Transverse colon (tissue), 4 donors: Measurements from ENCODE around the gene PLCB1.

Experiments used
- CTCF ChIP-seq, 5 experiments: fragments of 200-600 bp in 3 of 5; fragments of 450-650 bp in 2 of 5; sonication (generic) in 3 of 5; IDR thresholded peaks; 1 replicate in 2 of 5; 2 replicates in 3 of 5; pipeline ENCODE4 v1.5.1; 2016 to 2017; ENCODE audit warnings: antibody characterized with exemption in 5 of 5, inconsistent platforms in 3 of 5, mild to moderate bottlenecking in 2 of 5, moderate library complexity in 1 of 5
- EP300 ChIP-seq: sonication (generic); formaldehyde crosslinking; IDR thresholded peaks from one replicate; pipeline ENCODE4 v1.6.1; 2017; ENCODE audit warnings: antibody characterized with exemption, low read depth
- POLR2A ChIP-seq: fragments of 450-650 bp; IDR thresholded peaks from one replicate; pipeline ENCODE4 v1.6.1; 2016; ENCODE audit warnings: antibody characterized with exemption, mild to moderate bottlenecking, moderate library complexity
- POLR2AphosphoS5 ChIP-seq, 3 donors: sonication (generic); formaldehyde crosslinking; IDR thresholded peaks; one replicate each; pipeline ENCODE4 v1.6.1; 2016; ENCODE audit warnings: antibody characterized with exemption in 3 of 3

- TF ChIP-seq EP300 (no peak), POLR2A (no peak), CTCF (IDR thresholded peaks at IDR 0.05) (no peak), POLR2AphosphoS5 (IDR thresholded peaks at IDR 0.05) (no peak)
These were observed 40.1 kb downstream of the PLCB1 start for GRCh38 chr20:8172191-8172590.
